ENCODE measurements around the gene RBMS3. TPM values are rescaled to one million over a fixed set of nuclear protein-coding genes. Genes with fewer than 3 reads are reported as not detected.
"Not testable (repeated sequence)": the region's sequence is repeated elsewhere in the genome, so short reads cannot be mapped to it uniquely, and the experiment has no call there.

The RBMS3 gene
- total RNA-seq, 2 experiments from 2014 or later: 0.38 to 0.63 TPM

- H3K9me3 Mint-ChIP-seq: no peaks in the 10 kb centered on the region
- H3K36me3 Mint-ChIP-seq (ENCODE audit: low read depth): no peaks in the 10 kb centered on the region
- H3K27ac Mint-ChIP-seq: no peak overlapping the region
- no peak overlapping the region for H3K4me3 Mint-ChIP-seq
- no peak for DNase-seq
- no peaks in the 10 kb centered on the region for H3K4me1 Mint-ChIP-seq
- CTCF ChIA-PET: no interaction called here
- POLR2A ChIA-PET: no interaction called here
- H3K27me3 Mint-ChIP-seq: no peaks in the 10 kb centered on the region
These were observed 64.8 kb downstream of the RBMS3 start for GRCh38 chr3:29345516-29346300.

GRCh38 chr3:29346828-29347227 is 66.0 kb downstream of the RBMS3 start:
- CTCF ChIA-PET: no interaction called here
- H3K27me3 Mint-ChIP-seq: no peaks in the 10 kb centered on the region

DNA sequence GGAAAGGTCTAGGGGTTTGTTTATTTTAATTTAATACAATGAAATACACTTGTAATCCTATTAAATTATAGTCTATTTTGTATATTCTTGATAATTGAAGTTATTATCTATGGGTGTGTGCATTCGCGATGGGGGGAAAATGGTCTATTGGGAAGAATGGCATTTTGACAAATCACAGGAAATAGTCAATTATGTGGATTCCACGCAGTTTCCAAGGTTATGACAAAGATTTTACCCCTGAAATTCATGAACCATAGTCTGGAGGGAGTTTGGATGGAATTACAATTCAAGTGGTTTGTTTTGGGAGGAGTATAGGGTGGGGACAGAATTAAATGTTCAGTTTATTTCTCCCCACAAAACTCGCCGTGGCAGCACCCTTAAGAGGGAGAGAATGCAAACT is 66.5 kb downstream of the RBMS3 start:
- no peaks in the 10 kb centered on the region for H3K4me1 Mint-ChIP-seq
- H3K36me3 Mint-ChIP-seq (ENCODE audit: low read depth): no peaks in the 10 kb centered on the region
- no peak overlapping the region for H3K27ac Mint-ChIP-seq
- no peak overlapping the region for H3K4me3 Mint-ChIP-seq
- CTCF ChIA-PET: no interaction called here
- no peaks in the 10 kb centered on the region for H3K9me3 Mint-ChIP-seq
- no peak for DNase-seq
- H3K27me3 Mint-ChIP-seq: no peaks in the 10 kb centered on the region
- POLR2A ChIA-PET: no interaction called here

More at GRCh38 chr3:29346828-29347227, 66.0 kb downstream of the RBMS3 start:
- POLR2A ChIA-PET: no interaction called here
- H3K9me3 Mint-ChIP-seq: no peaks in the 10 kb centered on the region
- no peak for DNase-seq
- no peak overlapping the region for H3K4me3 Mint-ChIP-seq
- H3K36me3 Mint-ChIP-seq (ENCODE audit: low read depth): no peaks in the 10 kb centered on the region
- no peak overlapping the region for H3K27ac Mint-ChIP-seq
- H3K4me1 Mint-ChIP-seq: no peaks in the 10 kb centered on the region

GRCh38 chr3:29348316-29348715 is 67.4 kb downstream of the RBMS3 start:
- no peak overlapping the region for H3K4me3 Mint-ChIP-seq
- ChIA-PET CTCF (interaction anchor here (0.7 kb wide), 1 partner anchor 44 kb away, joined by 3 read pairs; no protein-coding TSS in a partner anchor), POLR2A (no interaction called here)
- no peak for DNase-seq
- H3K36me3 Mint-ChIP-seq (ENCODE audit: low read depth): no peaks in the 10 kb centered on the region
- H3K27ac Mint-ChIP-seq: no peak overlapping the region
- H3K4me1 Mint-ChIP-seq: no peaks in the 10 kb centered on the region
- no peaks in the 10 kb centered on the region for H3K27me3 Mint-ChIP-seq
- H3K9me3 Mint-ChIP-seq: no peaks in the 10 kb centered on the region

GRCh38 chr3:29349049-29349448 is 68.2 kb downstream of the RBMS3 start:
- CTCF ChIA-PET: interaction anchor here (0.7 kb wide), 1 partner anchor 43 kb away, joined by 3 read pairs; no protein-coding TSS in a partner anchor
- Mint-ChIP-seq H3K4me1 (no peaks in the 10 kb centered on the region), H3K4me3 (no peak overlapping the region), H3K27me3 (no peaks in the 10 kb centered on the region), H3K27ac (no peak overlapping the region), H3K9me3 (no peaks in the 10 kb centered on the region), H3K36me3 (ENCODE audit: low read depth) (no peaks in the 10 kb centered on the region)
- DNase-seq: no peak
- POLR2A ChIA-PET: no interaction called here

- CTCF ChIA-PET: no interaction called here
- H3K4me3 Mint-ChIP-seq: no peak overlapping the region
These were observed 72.9 kb downstream of the RBMS3 start for GRCh38 chr3:29353807-29354206.

DNA sequence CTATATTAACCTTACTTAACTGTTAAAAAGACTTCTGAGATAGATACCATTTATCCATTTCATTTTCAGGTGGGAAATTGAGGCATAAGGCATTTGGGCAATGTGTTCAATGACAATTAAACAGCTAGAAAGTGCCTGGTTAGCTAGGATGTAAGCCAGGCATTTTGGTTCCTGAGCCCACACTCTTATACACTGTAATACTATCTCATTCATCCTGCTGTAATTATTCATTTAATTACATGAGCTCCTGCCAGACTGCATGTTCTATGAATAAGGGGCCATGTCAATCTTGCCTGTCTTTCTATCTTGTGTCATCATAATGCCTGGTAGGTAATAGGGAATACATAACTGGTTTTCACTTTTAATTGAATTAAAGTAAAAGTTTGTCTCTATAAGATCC is 74.0 kb downstream of the RBMS3 start:
- H3K36me3 Mint-ChIP-seq (ENCODE audit: low read depth): no peaks in the 10 kb centered on the region
- no peaks in the 10 kb centered on the region for H3K27me3 Mint-ChIP-seq
- no peak overlapping the region for H3K27ac Mint-ChIP-seq
- no peaks in the 10 kb centered on the region for H3K9me3 Mint-ChIP-seq
- CTCF ChIA-PET: no interaction called here
- no peaks in the 10 kb centered on the region for H3K4me1 Mint-ChIP-seq
- H3K4me3 Mint-ChIP-seq: no peak overlapping the region
- POLR2A ChIA-PET: no interaction called here
- DNase-seq: no peak

More at GRCh38 chr3:29353807-29354206, 72.9 kb downstream of the RBMS3 start:
- H3K36me3 Mint-ChIP-seq (ENCODE audit: low read depth): no peaks in the 10 kb centered on the region
- no peak overlapping the region for H3K27ac Mint-ChIP-seq
- H3K4me1 Mint-ChIP-seq: no peaks in the 10 kb centered on the region
- H3K27me3 Mint-ChIP-seq: no peaks in the 10 kb centered on the region
- H3K9me3 Mint-ChIP-seq: no peaks in the 10 kb centered on the region
- no peak for DNase-seq
- POLR2A ChIA-PET: no interaction called here

DNA sequence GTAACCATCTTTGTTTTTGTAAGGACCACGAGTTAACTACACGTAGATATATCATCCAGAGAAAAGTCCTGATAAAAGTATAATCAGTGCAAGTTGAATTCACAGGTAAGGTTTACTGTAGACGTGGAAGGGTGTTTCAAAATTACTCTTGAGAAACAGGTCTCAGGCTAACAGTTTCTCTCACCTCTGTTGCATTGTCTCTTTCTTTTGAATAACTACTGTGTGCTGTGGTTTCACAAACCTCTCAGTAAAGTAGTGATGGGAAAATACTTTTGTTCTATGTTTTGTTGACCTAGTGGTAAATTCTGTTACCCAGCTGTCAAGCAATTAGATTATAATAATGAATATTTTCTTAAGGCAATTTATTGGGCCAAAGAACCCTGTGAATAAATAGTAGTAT is 75.2 kb downstream of the RBMS3 start:
- Mint-ChIP-seq H3K27ac (no peak overlapping the region), H3K4me3 (no peak overlapping the region), H3K9me3 (no peaks in the 10 kb centered on the region), H3K36me3 (ENCODE audit: low read depth) (no peaks in the 10 kb centered on the region), H3K27me3 (no peaks in the 10 kb centered on the region), H3K4me1 (no peaks in the 10 kb centered on the region)
- ChIA-PET POLR2A (no interaction called here), CTCF (no interaction called here)
- no peak for DNase-seq

DNA sequence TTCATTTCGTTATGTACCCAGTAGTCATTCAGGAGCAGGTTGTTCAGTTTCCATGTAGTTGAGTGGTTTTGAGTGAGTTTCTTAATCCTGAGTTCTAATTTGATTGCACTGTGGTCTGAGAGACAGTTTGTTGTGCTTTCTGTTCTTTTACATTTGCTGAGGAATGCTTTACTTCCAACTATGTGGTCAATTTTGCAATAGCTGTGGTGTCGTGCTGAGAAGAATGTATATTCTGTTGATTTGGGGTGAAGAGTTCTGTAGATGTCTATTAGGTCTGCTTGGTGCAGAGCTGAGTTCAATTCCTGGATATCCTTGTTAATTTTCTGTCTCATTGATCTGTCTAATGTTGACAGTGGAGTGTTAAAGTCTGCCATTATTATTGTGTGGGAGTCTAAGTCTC is 79.4 kb downstream of the RBMS3 start:
- H3K27ac Mint-ChIP-seq; H3K4me1 Mint-ChIP-seq; CTCF ChIA-PET; H3K4me3 Mint-ChIP-seq; H3K36me3 Mint-ChIP-seq (ENCODE audit: low read depth); POLR2A ChIA-PET; H3K9me3 Mint-ChIP-seq; DNase-seq; H3K27me3 Mint-ChIP-seq: not testable (repeated sequence)

DNA sequence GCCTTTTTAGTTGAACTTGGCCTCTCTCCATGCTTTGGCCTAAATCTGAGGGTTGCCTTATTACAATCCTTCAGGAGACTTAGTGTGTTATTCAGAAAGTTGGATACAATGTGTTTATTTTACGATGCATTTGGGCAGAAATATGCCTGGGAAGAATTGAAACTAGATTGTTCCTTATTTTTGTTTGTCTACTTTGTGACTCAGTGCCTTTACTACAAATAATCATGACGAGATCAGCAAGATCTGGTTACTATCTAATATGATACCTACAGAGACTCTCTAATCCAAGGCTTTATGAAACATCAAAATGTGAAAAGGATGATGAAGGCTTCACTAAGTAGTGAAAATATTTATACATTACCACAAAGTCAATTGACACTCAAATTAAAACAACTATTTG is 82.2 kb downstream of the RBMS3 start:
- no peak for DNase-seq
- ChIA-PET POLR2A (no interaction called here), CTCF (no interaction called here)
- Mint-ChIP-seq H3K36me3 (ENCODE audit: low read depth) (no peaks in the 10 kb centered on the region), H3K4me3 (no peak overlapping the region), H3K27me3 (no peaks in the 10 kb centered on the region), H3K9me3 (peaks cover 5% of the 10 kb centered on the region), H3K27ac (no peak overlapping the region), H3K4me1 (no peaks in the 10 kb centered on the region)

- CTCF ChIA-PET: no interaction called here
- POLR2A ChIA-PET: no interaction called here
These were observed 89.2 kb downstream of the RBMS3 start for GRCh38 chr3:29370021-29370420.

GRCh38 chr3:29370476-29371420 is 89.9 kb downstream of the RBMS3 start:
- ChIA-PET POLR2A (no interaction called here), CTCF (no interaction called here)
- Mint-ChIP-seq H3K36me3 (ENCODE audit: low read depth) (no peaks in the 10 kb centered on the region), H3K27me3 (no peaks in the 10 kb centered on the region), H3K4me1 (peaks cover 1% of the 10 kb centered on the region), H3K9me3 (no peaks in the 10 kb centered on the region), H3K4me3 (no peak overlapping the region), H3K27ac (no peak overlapping the region)
- no peak for DNase-seq

More at GRCh38 chr3:29370021-29370420, 89.2 kb downstream of the RBMS3 start:
- peaks cover 1% of the 10 kb centered on the region for H3K4me1 Mint-ChIP-seq
- no peak for DNase-seq
- H3K9me3 Mint-ChIP-seq: no peaks in the 10 kb centered on the region
- no peaks in the 10 kb centered on the region for H3K27me3 Mint-ChIP-seq
- H3K4me3 Mint-ChIP-seq: no peak overlapping the region
- H3K27ac Mint-ChIP-seq: no peak overlapping the region
- H3K36me3 Mint-ChIP-seq (ENCODE audit: low read depth): no peaks in the 10 kb centered on the region

GRCh38 chr3:29373131-29373680 is 92.3 kb downstream of the RBMS3 start:
- ChIA-PET POLR2A (no interaction called here), CTCF (no interaction called here)
- Mint-ChIP-seq H3K4me1 (peaks cover 1% of the 10 kb centered on the region), H3K36me3 (ENCODE audit: low read depth) (no peaks in the 10 kb centered on the region), H3K9me3 (no peaks in the 10 kb centered on the region), H3K27ac (no peak overlapping the region), H3K27me3 (no peaks in the 10 kb centered on the region), H3K4me3 (no peak overlapping the region)
- no peak for DNase-seq
